Measurements from ENCODE around the gene ABCD1.

The ABCD1 gene

GRCh38 chrX:153724252-153725038 is at the start of gene ABCD1, which contains the start of gene BCAP31:
TSS of gene ABCD1 (plus strand) at chrX:153724856. CDS start at chrX:153725267, 411 bp downstream.
TSS of gene BCAP31 (minus strand) at chrX:153724387. CDS start at chrX:153723244, 1,143 bp downstream.
- Histone ChIP-seq H3K36me3 (ENCODE audit: control insufficient read depth in 2 of 2, insufficient read depth in 1 of 2, low read length in 2 of 2) (peaks cover 0 to 38% of the 10 kb centered on the region in 2 experiments; a peak in 2 of 3 replicates), H3K4me3 (ENCODE audit: low read depth, low read length) (peak within 1 kb of the TSS; percentile 58), H3K27ac (ENCODE audit: extremely low read depth, low read depth, low read length) (peak within 1 kb of the TSS; percentile 89), H3K9me3 (ENCODE audit: control insufficient read depth, insufficient read depth, low read depth, low read length) (no peaks in the 10 kb centered on the region), H3K4me1 (ENCODE audit: control insufficient read depth, insufficient read depth, low read length) (peaks cover 3% of the 10 kb centered on the region)
- CTCF ChIA-PET: interaction anchor here (0.6 kb wide), 1 partner anchor 242 kb away, joined by 5 read pairs; no protein-coding TSS in a partner anchor
- POLR2A ChIA-PET: interaction anchor here (0.6 kb wide), 2 partner anchors 117 to 283 kb away, joined by 4 to 5 read pairs; no protein-coding TSS in a partner anchor
- TF ChIP-seq MEIS1 (CRISPR knock-in tag; IDR thresholded peaks at IDR 0.05; ENCODE audit: borderline replicate concordance): no peak
- TF ChIP-seq ZNF580 (tag by site-specific recombination; IDR thresholded peaks at IDR 0.05): no peak
- TF ChIP-seq ZNF155 (tag by site-specific recombination; IDR thresholded peaks at IDR 0.05): no peak
- peak; percentile 65 for TF ChIP-seq KLF8 (tag by site-specific recombination; IDR thresholded peaks at IDR 0.05)
- TF ChIP-seq PBX3 (CRISPR knock-in tag; IDR thresholded peaks at IDR 0.05): no peak
- TF ChIP-seq ZNF624 (tag by site-specific recombination; IDR thresholded peaks at IDR 0.05): no peak
- TF ChIP-seq ZNF132 (tag by site-specific recombination; IDR thresholded peaks at IDR 0.05; ENCODE audit: borderline replicate concordance): no peak
- no peak for TF ChIP-seq ZNF311 (tag by site-specific recombination; IDR thresholded peaks at IDR 0.05; ENCODE audit: borderline replicate concordance)
- no peak for TF ChIP-seq ZNF843 (tag by site-specific recombination; IDR thresholded peaks at IDR 0.05)
- 0 out of 2 replicates have a peak, but pooled peaks have one; percentile 33 for TF ChIP-seq ZBTB10 (tag by site-specific recombination; IDR thresholded peaks at IDR 0.05)
- TF ChIP-seq ZNF777 (tag by site-specific recombination; IDR thresholded peaks at IDR 0.05; ENCODE audit: borderline replicate concordance): no peak
- no peak for TF ChIP-seq ZNF302 (tag by site-specific recombination; IDR thresholded peaks at IDR 0.05; ENCODE audit: low read depth)
- TF ChIP-seq KLF9 (tag by site-specific recombination; IDR thresholded peaks at IDR 0.05; ENCODE audit: low read depth): peak; percentile 45; the same call in 1 of the 2 replicates
- TF ChIP-seq ZNF248 (tag by site-specific recombination; IDR thresholded peaks at IDR 0.05): no peak
- peak; percentile 83; the same call in 1 of the 2 replicates for TF ChIP-seq EGR2 (tag by site-specific recombination; IDR thresholded peaks at IDR 0.05; ENCODE audit: low read depth)
- TF ChIP-seq ZFHX2 (tag by site-specific recombination; conservative IDR thresholded peaks at IDR 0.05): peak; percentile 89
- TF ChIP-seq TSHZ1 (tag by site-specific recombination; IDR thresholded peaks at IDR 0.05; ENCODE audit: borderline replicate concordance): no peak
- no peak for TF ChIP-seq ZNF114 (tag by site-specific recombination; IDR thresholded peaks at IDR 0.05)
- no peak for TF ChIP-seq HOXA7 (CRISPR knock-in tag; IDR thresholded peaks at IDR 0.05; ENCODE audit: borderline replicate concordance)
- TF ChIP-seq ZBTB26 (tag by site-specific recombination; optimal IDR thresholded peaks at IDR 0.05): peak; percentile 52
- TF ChIP-seq FEZF1 (tag by site-specific recombination; IDR thresholded peaks at IDR 0.05): no peak
- TF ChIP-seq GLIS2 (tag by site-specific recombination; IDR thresholded peaks at IDR 0.05): peak; percentile 62
- TF ChIP-seq HOXD13 (CRISPR knock-in tag; IDR thresholded peaks at IDR 0.05; ENCODE audit: borderline replicate concordance): no peak
- peak; percentile 23; the same call in 1 of the 2 replicates for TF ChIP-seq ZIC2 (tag by site-specific recombination; IDR thresholded peaks at IDR 0.05)
- peak; percentile 58 for TF ChIP-seq ZNF335 (tag by site-specific recombination; conservative IDR thresholded peaks at IDR 0.05)
- TF ChIP-seq ZNF776 (tag by site-specific recombination; IDR thresholded peaks at IDR 0.05; ENCODE audit: borderline replicate concordance): no peak
- no peak for TF ChIP-seq ZNF544 (tag by site-specific recombination; IDR thresholded peaks at IDR 0.05)
- peak; percentile 88 for TF ChIP-seq KLF1 (tag by site-specific recombination; IDR thresholded peaks at IDR 0.05)

Data from HEK293 (cell line).